ENCODE results near the gene PPP2R5C.

The PPP2R5C gene

GRCh38 chr14:101845896-101846295 lies 84.4 kb downstream of the PPP2R5C start:
- DNase-seq: peak; percentile 20

DNA sequence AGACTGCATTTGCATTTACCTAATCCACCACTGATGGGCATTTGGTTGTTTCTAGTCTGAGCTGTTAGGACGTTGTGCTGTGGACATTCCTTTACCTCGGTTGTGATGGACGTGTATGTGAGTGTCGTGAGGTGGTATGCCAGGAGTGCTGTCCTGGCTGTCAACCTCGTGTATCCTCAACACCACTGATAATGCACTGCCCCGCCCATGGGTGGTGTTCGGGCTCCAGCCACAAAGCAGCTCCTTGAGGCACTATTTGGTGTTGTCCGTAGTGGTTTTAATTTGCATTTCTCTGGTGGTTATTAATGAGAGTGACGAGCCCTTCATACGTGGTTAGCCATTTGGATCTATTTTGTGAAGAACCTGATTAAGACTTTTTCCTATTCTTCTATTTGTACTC lies 87.6 kb downstream of the PPP2R5C start:
- no peak for DNase-seq

DNA sequence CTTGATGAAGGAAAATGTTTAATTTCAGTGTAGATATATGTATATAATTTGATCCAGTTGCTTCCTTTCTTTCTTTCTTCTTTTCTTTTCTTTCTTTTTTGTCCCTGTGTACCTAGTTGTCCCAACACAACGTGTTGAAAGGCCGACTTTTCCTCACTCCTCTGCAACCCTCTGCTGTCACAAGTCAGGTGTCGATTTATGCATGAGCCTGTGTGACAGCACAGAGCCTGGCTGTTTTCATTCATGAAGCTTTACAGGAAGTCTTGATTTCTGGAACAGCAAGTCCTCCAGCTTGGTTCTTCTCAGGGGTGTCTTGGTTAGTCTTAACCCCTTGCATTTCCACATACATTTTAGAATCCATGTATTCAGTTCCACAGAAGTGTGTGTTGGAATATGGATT lies 88.1 kb downstream of the PPP2R5C start:
- no peak for DNase-seq

DNA sequence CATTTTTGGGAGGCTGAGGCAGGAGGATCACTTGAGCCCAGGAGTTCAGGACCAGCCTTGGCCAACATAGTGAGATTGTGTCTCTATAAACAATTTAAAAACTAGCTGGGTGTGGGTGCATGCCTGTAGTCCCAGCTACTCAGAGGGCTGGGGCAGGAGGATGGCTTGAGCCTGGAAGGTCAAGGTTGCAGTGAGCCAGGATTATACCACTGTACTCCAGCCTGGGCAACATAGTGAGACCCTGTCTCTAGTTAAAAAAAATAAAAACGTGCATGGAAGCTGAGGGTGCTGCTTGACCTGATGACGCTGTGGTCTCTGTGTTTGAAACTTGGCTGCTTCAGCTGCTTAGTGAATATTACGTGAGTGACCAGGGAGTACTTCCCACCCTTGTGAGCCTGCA lies 89.7 kb downstream of the PPP2R5C start:
- DNase-seq: no peak

GRCh38 chr14:101851736-101852405 lies 90.4 kb downstream of the PPP2R5C start:
- DNase-seq: no peak

DNA sequence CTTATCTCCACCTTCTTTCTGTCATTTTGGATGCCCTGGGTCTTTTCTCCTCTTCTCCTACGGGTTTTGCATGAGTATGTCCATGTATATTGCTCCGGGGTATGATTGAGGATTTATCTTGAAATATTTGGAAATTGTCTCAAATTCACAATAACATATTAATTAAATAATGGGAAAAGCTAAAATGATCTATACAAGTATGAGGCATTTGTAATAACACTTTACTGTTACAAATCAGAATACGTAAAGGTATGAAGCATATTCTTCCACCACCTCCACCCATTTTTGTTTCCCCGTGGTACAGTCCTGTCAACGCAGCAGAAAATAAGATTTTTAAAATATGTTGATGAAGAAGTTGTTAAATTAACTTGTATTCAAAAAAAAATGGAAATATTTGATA lies 91.3 kb downstream of the PPP2R5C start:
- no peak for DNase-seq

DNA sequence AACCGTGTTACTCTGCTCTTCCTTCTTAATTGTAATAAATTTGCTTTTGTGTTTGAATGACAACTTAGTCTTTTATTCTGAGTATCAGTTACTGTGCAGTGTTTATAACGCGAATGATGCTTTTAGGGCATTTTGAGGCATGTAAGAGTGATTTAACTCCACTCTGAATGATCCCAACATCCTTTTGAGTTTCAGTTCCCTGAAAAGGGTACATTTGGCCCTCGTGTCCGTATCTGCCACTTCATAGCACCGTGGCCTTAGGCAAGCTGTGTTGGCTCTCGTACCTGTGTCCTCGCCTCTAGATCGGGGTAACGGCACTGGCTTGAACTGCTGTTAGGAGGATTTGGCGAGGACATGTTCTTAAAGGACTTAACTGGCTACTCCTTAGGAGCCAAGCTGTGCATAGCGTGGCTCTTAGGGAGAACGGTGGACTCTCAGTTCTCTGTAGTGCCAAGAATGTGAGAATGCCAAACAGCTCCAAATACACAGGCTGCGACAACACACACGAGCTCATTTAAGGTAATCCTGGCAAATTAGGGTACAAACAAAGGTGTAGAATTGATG lies 92.0 kb downstream of the PPP2R5C start:
- no peak for DNase-seq

DNA sequence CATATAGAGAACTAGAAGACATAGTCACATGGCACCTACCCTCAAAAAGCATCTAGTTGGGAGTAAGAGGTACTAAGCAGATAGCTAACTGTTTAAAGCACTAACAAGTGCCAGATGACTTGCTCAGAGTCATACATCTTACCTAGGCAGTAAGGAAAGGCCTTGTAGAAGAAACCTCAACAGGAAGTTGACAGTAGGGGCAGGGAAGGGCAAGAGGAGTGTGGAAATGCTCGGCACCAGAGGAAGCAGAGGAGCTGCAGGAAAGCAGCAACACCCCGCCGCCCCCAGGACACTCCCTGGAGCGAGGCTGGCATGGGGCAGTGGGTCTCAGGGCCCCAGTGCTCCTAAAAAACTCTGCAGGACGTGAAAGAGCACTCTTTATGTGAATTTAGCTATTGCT lies 92.9 kb downstream of the PPP2R5C start:
- DNase-seq: no peak

DNA sequence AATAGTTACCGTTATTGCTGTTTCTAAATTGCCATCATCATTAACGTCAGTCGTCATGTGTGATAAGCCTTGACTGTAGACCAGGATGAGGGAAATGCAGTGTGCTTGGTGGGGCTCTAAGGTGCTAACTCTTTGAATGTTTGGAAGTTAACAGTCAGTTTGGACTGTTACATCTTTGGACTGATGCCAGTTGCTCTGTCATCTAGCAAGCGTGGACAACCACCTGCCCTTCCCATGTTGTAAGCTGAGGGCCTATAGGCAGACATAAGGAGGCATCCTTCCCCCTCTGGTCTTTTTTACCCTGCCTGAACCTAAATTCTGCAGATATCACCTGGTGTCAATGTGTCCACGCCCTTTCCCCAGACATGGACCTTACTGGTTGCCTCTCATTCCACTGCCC lies 94.4 kb downstream of the PPP2R5C start:
- DNase-seq: no peak

- DNase-seq: no peak
Observed at GRCh38 chr14:101856536-101856935, 95.0 kb downstream of the PPP2R5C start.

DNA sequence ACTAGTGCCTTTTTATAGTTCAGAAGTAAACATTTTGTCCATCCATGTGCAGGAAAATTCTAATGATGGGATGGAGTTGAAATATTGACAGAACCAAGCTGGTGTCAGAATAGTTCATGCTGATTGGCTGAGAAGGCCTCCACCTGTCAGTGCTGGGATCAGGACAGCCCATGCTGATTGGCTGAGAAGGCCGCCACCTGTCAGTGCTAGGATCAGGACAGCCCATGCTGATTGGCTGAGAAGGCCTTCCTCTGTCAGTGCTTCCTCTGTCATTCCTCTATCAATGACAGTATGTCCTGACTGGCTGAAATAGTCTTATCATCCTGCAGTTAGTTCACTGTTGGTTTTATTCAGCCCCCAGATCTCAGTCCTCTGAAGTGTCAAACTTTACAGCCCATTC lies 95.7 kb downstream of the PPP2R5C start:
- no peak for DNase-seq

DNA sequence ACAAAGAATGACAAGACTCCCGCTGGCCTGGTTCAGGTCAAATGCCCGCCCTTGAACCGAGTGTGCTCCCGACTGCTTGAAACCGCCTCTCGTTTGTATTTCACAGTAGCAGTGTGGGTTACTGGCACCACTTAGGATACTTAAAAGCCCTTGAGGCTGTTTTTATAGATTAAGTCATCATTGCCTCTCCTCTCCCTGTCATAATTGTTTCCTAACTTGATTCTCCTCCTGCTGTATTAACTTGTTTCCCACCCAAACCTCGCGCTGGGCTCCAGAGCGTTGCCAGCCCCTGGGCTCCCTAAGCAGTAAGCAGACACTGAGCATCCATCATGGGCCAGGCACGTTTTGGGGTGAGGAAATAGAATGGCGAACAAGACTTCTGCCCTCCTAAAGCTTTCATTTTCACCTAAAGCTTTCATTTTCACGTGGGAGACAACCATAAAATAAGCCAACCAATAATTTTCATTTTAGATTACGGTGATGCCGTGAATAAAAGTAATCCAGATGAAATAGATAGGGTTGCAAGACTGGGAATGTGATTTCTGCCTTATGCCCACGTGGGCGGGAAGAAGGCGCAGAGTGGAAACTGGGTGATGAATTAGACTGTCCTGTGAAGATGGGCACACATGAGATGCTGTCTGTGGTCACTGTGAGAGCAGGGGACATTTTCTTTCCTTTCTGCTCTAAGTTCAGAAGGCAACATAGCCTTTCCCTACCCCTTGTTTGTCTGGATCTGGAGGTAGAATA lies 97.5 kb downstream of the PPP2R5C start:
- DNase-seq: no peak

GRCh38 chr14:101859538-101859902 lies 98.0 kb downstream of the PPP2R5C start:
- no peak for DNase-seq

GRCh38 chr14:101859958-101860357 lies 98.4 kb downstream of the PPP2R5C start:
- DNase-seq: no peak

GRCh38 chr14:101861464-101861863 lies 100.0 kb downstream of the PPP2R5C start:
- DNase-seq: no peak

DNA sequence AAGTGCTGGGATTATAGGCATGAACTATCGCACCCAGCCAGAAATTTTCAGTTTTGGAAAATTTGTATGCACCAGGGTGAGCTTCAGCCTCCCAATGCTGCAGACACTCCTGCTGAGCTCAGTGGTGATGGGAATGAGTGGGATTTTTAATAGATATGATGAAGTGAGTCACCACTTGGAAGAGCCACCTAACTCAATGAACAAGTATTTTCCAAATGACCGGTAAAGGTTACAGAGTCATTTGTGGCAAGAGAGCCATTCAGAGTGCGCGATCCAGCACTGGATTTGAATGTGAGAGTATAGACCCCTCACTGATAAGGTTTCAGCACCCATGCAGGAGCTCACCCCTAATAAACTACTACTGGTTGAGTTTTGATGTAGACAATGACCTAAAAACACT lies 100.7 kb downstream of the PPP2R5C start:
- no peak for DNase-seq

GRCh38 chr14:101862711-101863110 lies 101.2 kb downstream of the PPP2R5C start:
- DNase-seq: no peak

- DNase-seq: no peak
Observed at GRCh38 chr14:101865288-101865687, 103.8 kb downstream of the PPP2R5C start.

GRCh38 chr14:101867854-101868253 lies 106.3 kb downstream of the PPP2R5C start:
- DNase-seq: no peak

DNA sequence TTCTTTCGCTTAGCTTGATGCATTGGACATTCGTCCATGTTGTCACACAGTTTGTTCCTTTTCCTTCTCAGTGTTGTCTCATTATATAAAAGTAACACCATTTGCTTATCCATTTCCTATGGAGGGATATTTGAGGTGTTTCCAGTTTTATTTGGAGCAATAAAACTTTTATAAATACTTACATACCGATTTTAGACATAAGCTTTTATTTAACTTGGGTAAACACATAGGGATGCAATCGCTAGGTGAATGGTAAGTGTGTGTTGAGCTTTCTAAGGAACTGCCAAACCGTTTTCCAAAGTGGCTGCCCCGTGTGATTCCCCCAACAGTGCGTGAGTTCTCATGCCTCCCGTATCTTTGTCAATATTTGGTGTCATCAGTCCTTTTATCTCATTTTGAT lies 107.7 kb downstream of the PPP2R5C start:
- no peak for DNase-seq

DNA sequence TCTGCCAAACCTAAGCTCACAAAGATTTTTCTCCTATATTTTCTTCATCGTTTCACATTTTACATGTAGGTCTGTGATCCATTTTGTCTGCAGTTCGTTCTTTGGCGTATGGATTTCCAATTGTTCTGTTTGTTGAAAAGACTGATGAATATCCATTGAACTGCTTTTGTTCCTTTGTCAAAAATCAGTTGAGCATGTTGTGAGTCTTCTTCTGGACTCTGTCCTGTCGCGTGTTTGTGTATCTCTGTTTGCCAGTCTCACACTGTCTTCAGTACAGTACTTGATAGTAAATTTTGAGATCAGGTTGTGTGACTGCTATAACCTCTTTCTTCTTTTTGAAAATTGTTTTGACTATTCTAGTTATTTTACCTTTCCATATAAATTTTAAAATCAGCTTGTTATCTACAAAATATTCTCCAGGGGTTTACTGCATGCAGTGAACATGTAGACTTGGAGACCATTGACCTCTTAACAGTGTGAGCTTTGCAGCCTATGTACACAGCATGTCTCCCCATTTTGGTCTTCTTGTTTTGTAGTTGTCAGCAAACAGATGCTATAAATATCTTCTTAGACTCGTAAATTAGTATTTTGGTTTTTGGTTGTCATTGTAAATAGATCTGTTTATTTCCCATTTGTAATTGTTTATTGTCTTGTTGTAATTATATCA lies 108.9 kb downstream of the PPP2R5C start:
- no peak for DNase-seq

DNA sequence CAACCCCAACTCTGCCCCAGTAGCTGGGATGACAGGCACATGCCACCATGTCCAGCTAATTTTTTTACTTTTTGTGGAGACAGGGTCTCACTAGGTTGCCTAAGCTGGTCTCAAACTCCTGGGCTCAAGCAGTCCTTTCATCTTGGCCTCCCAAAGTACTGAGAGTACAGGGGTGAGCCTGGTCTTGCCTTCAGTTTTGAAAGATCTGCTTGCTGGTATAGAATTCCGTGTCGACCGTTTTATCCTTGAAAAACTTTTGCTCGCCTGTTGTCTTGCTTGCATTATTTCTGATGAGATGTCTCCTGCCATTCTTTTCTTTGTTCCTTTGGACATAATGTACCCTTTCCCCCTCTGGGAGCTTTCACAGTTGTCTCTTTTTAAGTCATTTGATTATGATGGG lies 110.8 kb downstream of the PPP2R5C start:
- DNase-seq: no peak

- DNase-seq: no peak
Observed at GRCh38 chr14:101873076-101873825, 111.7 kb downstream of the PPP2R5C start.
